ENCODE measurements around the gene MARCO.
"Not testable (repeated sequence)": the region's sequence is repeated elsewhere in the genome, so short reads cannot be mapped to it uniquely, and the experiment has no call there.

MARCO gene

GRCh38 chr2:118932949-118933348, 9.0 kb upstream of the MARCO start:
- DNase-seq, result no peak

- no peak for DNase-seq
These were observed 5.7 kb upstream of the MARCO start for GRCh38 chr2:118936306-118936705.

- no peak for DNase-seq
These were observed 5.1 kb upstream of the MARCO start for GRCh38 chr2:118936936-118937335.

GRCh38 chr2:118937817-118938216, 4.2 kb upstream of the MARCO start:
- no peak for DNase-seq

GRCh38 chr2:118939994-118940393, 2.0 kb upstream of the MARCO start:
- no peak for DNase-seq

GRCh38 chr2:118940486-118941120, 1.4 kb upstream of the MARCO start:
- peak; percentile 6 for DNase-seq

- DNase-seq, result no peak
These were observed 1.3 kb downstream of the MARCO start for GRCh38 chr2:118943286-118943685.

GRCh38 chr2:118945881-118946280, 3.9 kb downstream of the MARCO start:
- no peak for DNase-seq

- DNase-seq, result not testable (repeated sequence)
These were observed 6.3 kb downstream of the MARCO start for GRCh38 chr2:118948266-118948665.

GRCh38 chr2:118954297-118955060, 12.5 kb downstream of the MARCO start:
- peak; percentile 9 for DNase-seq

GRCh38 chr2:118965737-118966136, 23.7 kb downstream of the MARCO start:
- no peak for DNase-seq

GRCh38 chr2:118967124-118967880, 25.3 kb downstream of the MARCO start:
- DNase-seq, result no peak

GRCh38 chr2:118968042-118968441, 26.0 kb downstream of the MARCO start:
- no peak for DNase-seq

GRCh38 chr2:118968961-118969733, 27.2 kb downstream of the MARCO start:
- no peak for DNase-seq

GRCh38 chr2:118969734-118970395, 27.9 kb downstream of the MARCO start:
- DNase-seq, result no peak

GRCh38 chr2:118970396-118971135, 28.6 kb downstream of the MARCO start:
- DNase-seq, result no peak

- DNase-seq, result no peak
These were observed 29.5 kb downstream of the MARCO start for GRCh38 chr2:118971245-118972122.

- no peak for DNase-seq
These were observed 31.6 kb downstream of the MARCO start for GRCh38 chr2:118973542-118973951.

- no peak for DNase-seq
These were observed 32.4 kb downstream of the MARCO start for GRCh38 chr2:118974103-118974993.

GRCh38 chr2:118975133-118975532, 33.1 kb downstream of the MARCO start:
- DNase-seq, result no peak
